GM19397 (cell line): ENCODE measurements around the gene SH3PXD2B.

ENCODE experiments used
- ATAC-seq: cut with Tn5 transposase; IDR thresholded peaks from one replicate; pipeline ENCODE4 v1.9.1; 2021; ENCODE audit warnings: mild to moderate bottlenecking, moderate library complexity; ENCODE audit not compliant: unreplicated experiment

Gene SH3PXD2B

GRCh38 chr5:172453986-172454357 is 353 bp downstream of the SH3PXD2B start:
- no peak for ATAC-seq

- ATAC-seq = no peak
Observed at GRCh38 chr5:172453206-172453985, 929 bp downstream of the SH3PXD2B start.

DNA sequence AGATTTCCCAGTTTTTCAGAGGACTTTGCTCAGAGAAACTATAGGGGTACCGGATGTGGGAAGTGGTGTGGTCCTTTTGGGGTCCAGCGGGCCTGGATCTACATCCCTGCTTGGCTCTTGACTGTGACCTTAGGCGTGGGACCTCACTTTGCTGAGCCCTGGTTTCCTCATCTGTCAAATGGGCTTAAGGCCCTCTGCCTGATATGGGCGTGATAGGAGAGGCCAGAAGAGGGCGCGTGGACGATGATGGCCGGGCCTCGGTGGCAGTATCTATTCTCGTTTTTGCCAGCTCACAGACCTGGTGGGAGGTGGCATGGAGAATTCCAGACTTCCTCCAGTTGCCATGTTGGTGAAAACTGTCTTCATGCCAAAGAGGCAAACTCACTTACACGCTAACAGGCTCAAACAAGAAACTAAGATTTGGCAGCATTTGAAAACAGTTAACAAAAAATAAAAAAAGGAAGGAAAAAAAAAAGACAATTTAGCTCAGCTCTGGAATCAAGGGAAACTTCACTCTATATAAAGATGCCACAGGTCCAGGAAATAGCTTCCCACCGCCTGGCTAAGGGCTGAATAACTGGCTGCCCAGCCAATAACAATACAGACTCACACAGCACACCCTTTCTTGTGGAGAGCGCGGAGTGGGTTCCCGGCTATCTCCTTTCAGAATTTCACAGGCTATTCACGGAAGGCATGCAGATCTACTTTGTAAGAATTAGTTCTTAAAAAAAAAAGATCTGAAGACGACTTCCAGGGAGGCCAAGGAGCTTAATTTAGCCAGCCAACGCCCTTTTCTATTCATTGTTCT is 1.7 kb downstream of the SH3PXD2B start:
- ATAC-seq = no peak

GRCh38 chr5:172451771-172452197 is 2.5 kb downstream of the SH3PXD2B start:
- ATAC-seq = no peak

DNA sequence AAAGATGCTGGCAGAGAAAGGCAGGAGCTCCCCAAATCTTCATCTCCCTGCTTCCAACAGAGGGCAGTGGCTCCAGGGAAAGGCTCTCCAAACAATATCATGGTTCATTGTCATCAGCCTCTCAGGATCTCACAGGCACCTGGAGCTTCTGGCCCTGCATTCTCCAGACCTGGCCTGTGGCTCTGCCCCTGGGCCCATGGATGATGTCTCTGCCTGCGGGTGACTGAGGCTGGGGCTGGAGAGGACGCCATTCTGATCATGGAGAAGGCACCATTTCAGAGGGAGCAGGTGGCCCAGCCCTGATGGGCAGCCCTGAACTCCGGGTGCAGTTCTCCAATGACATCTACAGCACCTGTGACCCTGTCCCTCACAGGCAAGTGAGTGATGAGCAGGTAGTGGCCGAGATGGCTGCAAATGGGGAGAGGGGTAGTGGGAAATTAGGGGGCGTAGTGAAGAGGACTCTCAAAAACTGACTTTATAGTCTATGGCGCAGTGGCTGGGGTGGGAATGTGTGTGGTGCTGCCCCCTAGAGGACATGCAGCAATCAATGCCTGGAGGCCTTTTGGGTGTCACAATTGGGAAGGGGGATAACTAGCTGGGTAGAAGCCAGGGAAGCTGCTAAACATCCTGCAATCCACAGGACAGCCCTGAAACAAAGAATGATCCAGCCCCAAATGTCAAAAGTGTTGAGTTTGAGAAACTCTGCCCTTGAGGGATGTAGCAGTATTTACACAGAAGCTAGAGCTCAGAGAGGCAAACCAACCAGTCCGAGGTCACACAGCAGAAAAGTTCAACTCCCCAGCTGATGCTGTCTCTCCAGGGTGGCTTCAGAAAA is 3.2 kb downstream of the SH3PXD2B start:
- ATAC-seq = no peak

DNA sequence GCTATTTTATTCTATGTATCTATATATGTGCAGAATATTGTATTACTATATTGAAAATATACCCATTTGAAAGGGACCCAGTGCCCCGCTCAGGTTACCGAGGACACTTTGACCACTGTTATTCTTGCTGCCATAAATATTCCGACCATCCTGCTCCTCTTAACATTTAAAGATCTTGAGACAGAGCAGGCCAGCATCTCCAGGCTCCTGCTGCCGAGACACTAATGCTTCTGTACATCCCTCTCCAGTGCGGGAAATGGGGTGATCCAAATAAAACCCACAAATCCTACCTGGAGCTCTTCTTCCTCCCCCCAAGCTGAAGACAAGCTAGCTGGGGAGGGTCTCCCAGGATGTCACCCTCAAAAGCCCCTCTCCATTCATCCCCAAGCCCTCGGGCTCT is 3.9 kb downstream of the SH3PXD2B start:
- no peak for ATAC-seq

DNA sequence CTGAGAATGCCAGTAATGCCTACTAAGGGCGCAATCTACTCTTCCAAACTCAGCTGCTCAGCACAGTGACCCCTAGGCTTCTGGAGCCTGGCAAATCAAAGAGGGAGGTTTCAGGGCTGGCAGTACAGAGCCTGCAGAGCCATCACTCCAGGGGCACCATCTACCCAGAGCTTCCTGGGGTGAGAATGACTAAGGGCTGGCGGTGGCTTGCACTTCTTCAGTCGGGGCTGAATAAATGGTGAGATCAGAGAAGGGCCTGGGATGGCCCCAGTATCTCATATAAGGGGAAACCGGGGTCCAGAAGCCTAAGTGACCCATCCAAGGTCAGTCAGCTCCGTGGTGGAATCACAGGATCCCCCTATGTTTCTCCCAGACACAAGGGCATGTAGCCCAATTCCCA is 5.3 kb downstream of the SH3PXD2B start:
- no peak for ATAC-seq

DNA sequence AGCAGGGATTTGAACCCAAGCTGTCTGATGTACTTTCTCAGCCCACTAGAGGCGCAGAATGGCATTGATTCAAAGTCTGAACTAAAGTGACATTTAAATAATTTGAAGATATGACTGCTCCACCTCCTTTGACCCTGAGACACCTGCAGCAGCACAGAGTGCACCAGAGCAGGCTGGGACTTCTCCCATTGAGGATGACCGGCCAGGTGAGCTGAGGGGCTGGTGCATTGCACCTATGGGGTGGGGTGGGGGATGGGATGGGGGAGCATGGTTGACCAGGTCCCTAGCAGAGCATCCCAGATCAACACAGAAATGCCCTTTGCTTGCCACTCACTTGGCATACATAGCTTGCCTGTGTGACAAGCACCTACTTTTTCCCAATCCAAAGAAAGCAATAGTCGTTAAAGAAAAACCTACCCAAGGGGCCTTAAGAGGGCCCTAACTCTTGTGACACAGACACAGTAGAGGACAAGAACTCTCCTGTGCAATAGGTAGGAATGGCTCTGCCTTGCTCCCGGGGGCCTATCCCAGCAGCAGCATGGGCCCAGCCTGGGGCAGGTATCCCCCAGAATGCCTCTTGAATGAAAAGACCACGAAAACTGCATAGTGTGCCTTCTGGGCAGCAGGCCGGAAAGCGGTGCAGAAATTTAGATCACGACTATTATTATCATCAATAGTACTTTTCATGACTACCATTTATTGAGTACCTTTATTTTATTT is 6.5 kb downstream of the SH3PXD2B start:
- no peak for ATAC-seq

GRCh38 chr5:172446336-172447051 is 7.8 kb downstream of the SH3PXD2B start:
- no peak for ATAC-seq

DNA sequence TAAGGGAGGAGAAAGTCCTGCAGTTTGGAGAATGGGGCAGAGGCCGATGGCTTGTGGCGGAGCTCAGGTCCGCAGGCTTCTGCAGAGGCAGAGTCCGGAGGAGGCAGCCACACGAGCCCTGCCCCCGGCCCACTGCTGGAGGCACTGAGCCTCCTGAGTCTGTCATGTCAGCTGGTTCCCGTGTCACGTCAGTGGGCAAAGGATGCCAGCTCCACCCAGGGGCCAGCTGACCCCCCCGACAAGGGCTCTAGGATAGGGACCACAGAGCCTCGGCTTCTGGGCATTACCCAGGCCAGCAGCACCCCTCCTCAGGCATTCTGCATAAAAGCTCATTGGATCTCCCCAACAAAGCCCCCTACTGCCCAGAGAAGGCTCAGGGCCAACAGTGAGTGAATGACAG is 8.5 kb downstream of the SH3PXD2B start:
- no peak for ATAC-seq

- no peak for ATAC-seq
Observed at GRCh38 chr5:172444626-172445365, 9.5 kb downstream of the SH3PXD2B start.

- no peak for ATAC-seq
Observed at GRCh38 chr5:172444110-172444510, 10.2 kb downstream of the SH3PXD2B start.

DNA sequence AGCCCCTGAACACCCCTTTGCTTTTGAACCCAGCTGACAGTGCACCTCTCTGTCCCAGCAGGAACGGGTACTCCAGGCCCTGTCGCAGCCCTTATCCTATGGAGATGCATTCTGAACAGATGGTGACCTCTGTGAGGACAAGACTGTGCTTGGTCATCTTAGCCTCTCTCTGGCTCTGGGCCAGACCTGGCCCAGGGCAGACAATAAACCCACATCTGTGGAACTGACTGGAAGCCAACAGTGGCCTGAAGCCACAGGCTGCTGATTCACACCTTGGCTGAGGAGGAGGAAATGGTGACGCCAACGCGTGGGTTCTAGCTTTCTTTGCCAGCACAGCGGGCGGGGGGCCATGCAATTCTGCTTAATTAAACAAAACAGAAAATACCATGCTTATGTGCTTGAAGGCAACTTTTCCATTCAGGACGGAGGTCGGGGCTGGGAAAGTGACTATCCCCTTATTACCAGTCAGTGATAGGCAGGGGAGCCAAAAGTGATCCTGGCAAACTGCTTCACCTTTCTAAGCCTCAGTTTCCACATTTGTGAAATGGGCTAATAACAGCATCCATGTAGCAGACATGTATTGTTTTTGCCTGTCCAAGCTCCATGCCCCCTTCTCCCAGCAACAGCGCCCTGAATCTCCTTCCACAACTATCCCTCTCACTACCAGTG is 10.8 kb downstream of the SH3PXD2B start:
- ATAC-seq = no peak

DNA sequence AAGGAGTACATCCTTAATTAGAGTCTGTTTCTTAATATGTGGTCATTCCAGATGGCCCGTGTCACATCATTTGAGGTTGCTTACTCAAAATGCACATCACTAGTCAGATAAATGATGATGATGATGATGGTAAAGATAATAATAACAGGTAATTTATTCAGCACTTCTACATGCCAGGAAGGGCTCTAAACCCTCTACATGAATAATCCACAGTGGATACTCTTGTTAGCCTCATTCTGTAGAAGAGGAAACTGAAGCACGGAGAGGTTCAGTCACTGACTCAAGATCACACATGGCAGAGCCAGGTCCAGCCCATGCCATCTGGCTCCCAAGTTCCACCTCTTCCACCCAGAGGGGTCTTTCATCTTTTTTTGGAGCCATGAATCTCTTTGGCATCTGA is 11.7 kb downstream of the SH3PXD2B start:
- ATAC-seq = no peak

DNA sequence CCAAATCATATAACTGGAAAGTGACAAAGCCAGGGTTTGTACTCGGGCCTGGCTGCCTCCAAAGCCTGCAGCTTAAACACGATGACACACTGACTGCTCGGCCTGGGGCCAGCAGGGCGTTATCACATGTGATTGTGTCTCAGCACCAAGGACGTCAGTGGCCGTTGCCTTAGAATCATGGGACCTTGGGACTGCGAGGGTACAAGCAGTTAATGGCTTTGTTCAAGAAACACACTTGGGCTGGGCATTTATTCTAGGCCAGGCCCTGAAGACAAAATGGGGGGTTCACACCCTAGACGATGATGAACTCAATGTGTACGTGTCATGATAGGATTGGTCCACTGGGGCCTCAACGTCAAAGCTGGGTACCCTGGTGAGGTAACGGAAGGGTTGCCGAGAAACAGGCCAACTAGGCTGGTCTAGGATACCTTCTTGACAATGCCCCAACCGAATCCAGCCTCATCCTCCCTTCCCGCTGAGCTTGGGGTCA is 13.0 kb downstream of the SH3PXD2B start:
- no peak for ATAC-seq

- no peak for ATAC-seq
Observed at GRCh38 chr5:172440486-172440885, 13.8 kb downstream of the SH3PXD2B start.

DNA sequence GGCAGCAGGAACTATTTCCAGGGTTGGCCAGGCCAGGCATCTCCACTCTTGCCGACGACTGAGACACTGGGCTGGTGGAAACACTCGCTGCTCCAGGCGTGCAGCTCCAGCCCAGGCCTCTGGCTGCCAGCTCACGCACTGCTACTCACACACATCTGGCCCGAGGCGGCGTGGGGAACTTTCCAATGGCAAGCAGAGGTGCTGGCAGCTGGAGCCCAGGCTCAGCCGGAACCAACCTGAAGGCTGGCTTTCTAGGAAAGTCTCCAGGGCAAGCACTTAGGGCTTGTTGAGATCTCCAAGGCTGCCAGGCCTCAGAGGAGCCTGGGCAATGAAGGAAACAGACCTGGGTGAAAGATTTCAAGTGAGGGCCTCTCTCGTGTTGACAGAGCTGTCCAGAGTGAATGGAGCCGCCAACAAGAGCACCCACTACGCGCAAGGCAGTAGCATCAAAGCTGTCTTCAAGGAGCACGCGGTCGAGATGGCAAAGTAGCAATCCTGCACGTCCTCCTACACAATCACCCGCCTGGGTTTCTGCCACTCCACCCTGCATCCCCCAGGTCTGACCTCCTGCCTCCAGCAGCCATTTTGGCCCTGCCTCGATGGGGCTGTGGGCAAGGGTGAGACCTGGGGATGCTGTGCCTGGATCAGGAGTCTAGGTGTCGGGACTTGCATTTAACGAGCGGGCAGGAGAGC is 14.4 kb downstream of the SH3PXD2B start:
- no peak for ATAC-seq

DNA sequence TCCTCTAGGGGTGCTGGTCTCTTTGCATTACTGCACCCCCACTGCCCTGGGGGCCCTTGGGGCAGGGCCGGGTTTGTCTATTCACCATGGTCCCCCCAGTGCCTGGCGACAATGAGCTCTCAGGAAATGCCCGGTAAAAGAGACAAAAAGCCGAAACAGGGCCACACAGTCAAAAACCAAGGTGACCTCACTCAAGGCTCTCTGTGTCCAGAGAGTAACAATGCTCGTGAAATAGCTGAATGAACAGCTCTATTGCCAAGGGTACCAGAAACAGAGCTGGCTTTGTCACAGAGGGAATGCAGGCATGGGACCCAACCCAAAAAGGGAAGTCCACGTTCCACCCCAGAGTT is 16.0 kb downstream of the SH3PXD2B start:
- no peak for ATAC-seq
